Mesendoderm (in vitro differentiated cells): ENCODE results near the gene TCEA3.

Experiments used
- DNase-seq: peaks from one replicate; pipeline ENCODE4 v3.0.0; 2013
- H2AK5ac ChIP-seq: 2 replicates; pipeline ENCODE4 v1.6.1; 2013; ENCODE audit warnings: low read length, inconsistent platforms
- H2BK120ac ChIP-seq: 2 replicates; pipeline ENCODE4 v1.6.1; 2013; ENCODE audit warnings: low read depth, mild to moderate bottlenecking, low read length, moderate library complexity, mixed read lengths
- H2BK15ac ChIP-seq: replicated peaks from 2 replicates; pipeline ENCODE4 v1.6.1; 2013; ENCODE audit warnings: low read depth, mild to moderate bottlenecking, moderate library complexity
- H2BK5ac ChIP-seq: 2 replicates; pipeline ENCODE4 v1.6.1; 2013; ENCODE audit warnings: low read length, inconsistent platforms
- H3K18ac ChIP-seq: 2 replicates; pipeline ENCODE4 v1.6.1; 2013; ENCODE audit warnings: mild to moderate bottlenecking, low read length, mixed read lengths
- H3K23ac ChIP-seq: one replicate; pipeline ENCODE4 v1.6.1; 2013; ENCODE audit warnings: low read length
- H3K27ac ChIP-seq: 2 replicates; pipeline ENCODE4 v1.5.1; 2013; ENCODE audit warnings: low read depth, mild to moderate bottlenecking, inconsistent platforms, low read length, moderate library complexity
- H3K27me3 ChIP-seq: 2 replicates; pipeline ENCODE4 v1.6.1; 2013; ENCODE audit warnings: low read length, control low read depth, mild to moderate bottlenecking, inconsistent platforms; ENCODE audit not compliant: insufficient read depth, poor library complexity
- H3K36me3 ChIP-seq: 2 replicates; pipeline ENCODE4 v1.6.1; 2013; ENCODE audit warnings: low read length, inconsistent platforms; ENCODE audit not compliant: control insufficient read depth, insufficient read depth
- H3K4ac ChIP-seq: one replicate; pipeline ENCODE4 v1.6.1; 2013; ENCODE audit warnings: low read depth, mild to moderate bottlenecking, low read length, moderate library complexity
- H3K4me1 ChIP-seq: 2 replicates; pipeline ENCODE4 v1.6.1; 2013; ENCODE audit warnings: low read depth, low read length, inconsistent platforms; ENCODE audit not compliant: control insufficient read depth
- H3K4me2 ChIP-seq: 2 replicates; pipeline ENCODE4 v1.6.1; 2013; ENCODE audit warnings: low read length
- H3K4me3 ChIP-seq: 2 replicates; pipeline ENCODE4 v1.5.1; 2013; ENCODE audit warnings: mild to moderate bottlenecking, low read length
- H3K56ac ChIP-seq: one replicate; pipeline ENCODE4 v1.6.1; 2013; ENCODE audit warnings: low read length
- H3K79me1 ChIP-seq: 2 replicates; pipeline ENCODE4 v1.6.1; 2013; ENCODE audit warnings: low read length, inconsistent platforms
- H3K79me2 ChIP-seq: 2 replicates; pipeline ENCODE4 v1.6.1; 2013; ENCODE audit warnings: mild to moderate bottlenecking, low read length; ENCODE audit not compliant: control insufficient read depth, insufficient read depth
- H3K9ac ChIP-seq: 2 replicates; pipeline ENCODE4 v1.6.1; 2013; ENCODE audit warnings: low read length, inconsistent platforms
- H4K5ac ChIP-seq: one replicate; pipeline ENCODE4 v1.6.1; 2013; ENCODE audit warnings: low read length
- H4K8ac ChIP-seq: one replicate; pipeline ENCODE4 v1.6.1; 2013; ENCODE audit warnings: low read depth, mild to moderate bottlenecking, control low read depth, low read length, moderate library complexity
- WGBS: extraction: QIAGEN DNeasy Blood & Tissue Kit; methylation state at CpG from one replicate; pipeline ENCODE4 v1.1.7; 2013; ENCODE audit warnings: low lambda C conversion rate, missing lambda C conversion rate; ENCODE audit not compliant: insufficient coverage; ENCODE audit errors: extremely low coverage; 5-methylcytosine and 5-hydroxymethylcytosine counted together

TCEA3 gene

DNA sequence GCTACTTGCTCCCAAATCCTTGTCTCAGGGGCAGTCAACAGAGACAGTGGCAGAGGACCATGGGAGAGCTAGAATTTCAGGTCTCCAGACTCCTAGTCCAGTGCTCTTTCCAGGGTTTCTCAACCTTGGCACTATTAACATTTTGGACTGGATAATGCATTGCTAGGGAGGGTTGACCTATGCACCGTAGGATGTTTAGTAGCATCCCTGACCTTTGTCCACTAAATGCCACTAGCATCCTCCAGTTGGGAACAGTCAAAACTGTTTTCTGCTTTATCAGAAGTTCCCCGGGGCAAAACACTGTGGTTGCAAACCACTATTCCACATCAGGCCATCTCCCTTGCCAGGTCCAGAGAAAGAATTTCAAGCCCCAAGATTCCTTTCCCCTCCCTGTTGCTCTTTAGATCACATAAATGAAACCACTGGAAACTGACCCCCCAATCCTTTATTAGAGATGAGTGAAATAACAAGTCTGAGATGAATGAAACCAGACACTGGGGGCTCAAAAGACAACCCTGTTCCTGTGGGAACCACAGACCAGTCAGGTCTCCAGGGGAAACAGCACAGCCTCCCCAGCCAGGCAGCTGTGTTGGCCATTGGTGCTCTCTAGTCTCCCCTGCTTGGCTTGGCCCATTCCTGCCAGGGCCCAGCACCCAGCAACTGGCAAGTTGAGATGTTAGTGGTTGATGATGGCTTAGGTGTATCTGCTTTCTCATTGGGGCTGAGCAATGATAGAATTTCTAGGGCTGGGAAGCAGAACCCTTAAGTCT is 3.8 kb upstream of the TCEA3 start:
- Histone ChIP-seq H4K5ac (no peak overlapping the region), H3K4me3 (no peak overlapping the region), H3K27ac (no peak overlapping the region), H3K4me2 (no peak overlapping the region), H3K36me3 (peaks cover 7% of the 10 kb centered on the region), H3K23ac (no peak overlapping the region), H3K56ac (no peak overlapping the region), H3K27me3 (peaks cover 4% of the 10 kb centered on the region), H4K8ac (no peak overlapping the region), H3K4ac (no peak overlapping the region), H3K79me2 (no peaks in the 10 kb centered on the region), H2BK5ac (no peak overlapping the region), H2BK15ac (no peak overlapping the region), H3K18ac (no peak overlapping the region), H2BK120ac (no peak overlapping the region), H2AK5ac (no peak overlapping the region), H3K79me1 (no peaks in the 10 kb centered on the region), H3K9ac (no peak overlapping the region), H3K4me1 (no peaks in the 10 kb centered on the region)
- no CpG with 5 or more reads among the region's 2 CpGs for WGBS
- no peak for DNase-seq

DNA sequence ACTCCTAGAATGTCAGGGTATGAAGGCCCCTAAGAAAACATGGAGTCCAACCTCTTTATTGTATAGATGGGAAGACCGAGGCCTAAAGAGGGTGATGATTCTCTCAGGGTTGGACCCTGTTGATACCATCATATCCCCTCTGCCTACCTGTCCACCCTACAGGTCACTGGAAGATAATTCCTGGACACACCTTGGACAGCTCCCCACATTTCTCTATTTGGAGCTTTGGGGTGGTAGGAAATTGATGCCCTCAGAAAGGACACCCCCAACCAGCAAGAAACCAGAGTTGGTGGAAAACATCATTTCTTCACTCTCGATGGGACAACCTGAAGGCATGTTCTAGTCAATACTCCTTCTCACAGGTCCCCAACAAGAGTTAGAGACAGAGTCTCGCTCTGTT is 3.0 kb upstream of the TCEA3 start:
- Histone ChIP-seq H3K4me3 (no peak overlapping the region), H3K79me2 (no peaks in the 10 kb centered on the region), H3K4me2 (no peak overlapping the region), H3K9ac (no peak overlapping the region), H4K8ac (no peak overlapping the region), H2BK15ac (no peak overlapping the region), H3K23ac (no peak overlapping the region), H2AK5ac (no peak overlapping the region), H3K27ac (no peak overlapping the region), H3K4ac (no peak overlapping the region), H3K4me1 (no peaks in the 10 kb centered on the region), H3K36me3 (peaks cover 4% of the 10 kb centered on the region), H3K56ac (no peak overlapping the region), H4K5ac (no peak overlapping the region), H2BK120ac (no peak overlapping the region), H2BK5ac (no peak overlapping the region), H3K18ac (no peak overlapping the region), H3K79me1 (no peaks in the 10 kb centered on the region), H3K27me3 (peaks cover 7% of the 10 kb centered on the region)
- WGBS: no CpG with 5 or more reads among the region's 3 CpGs
- DNase-seq: no peak

DNA sequence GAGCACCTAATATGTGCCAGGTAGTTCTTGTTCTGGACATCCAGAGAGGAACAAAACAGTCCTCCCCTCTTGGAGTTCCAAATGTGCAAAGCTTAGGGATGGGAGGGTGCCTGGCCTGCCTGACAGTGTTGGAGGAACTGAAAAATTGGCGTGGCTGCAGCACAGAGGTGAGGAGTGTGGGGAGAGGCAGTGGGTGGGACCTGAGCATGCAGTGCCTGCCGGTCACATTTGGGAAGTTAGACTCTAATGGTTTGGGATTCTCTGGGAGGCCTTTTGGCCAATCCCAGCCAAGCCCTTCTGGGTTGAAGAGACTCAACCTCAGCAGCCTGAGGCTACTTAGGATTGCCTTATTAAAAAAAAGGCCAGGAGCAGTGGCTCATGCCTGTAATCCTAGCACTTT is 2.3 kb upstream of the TCEA3 start:
- Histone ChIP-seq H3K27ac (no peak overlapping the region), H3K4me3 (no peak overlapping the region), H3K79me2 (no peaks in the 10 kb centered on the region), H2AK5ac (no peak overlapping the region), H2BK15ac (no peak overlapping the region), H4K5ac (no peak overlapping the region), H4K8ac (no peak overlapping the region), H2BK5ac (no peak overlapping the region), H2BK120ac (no peak overlapping the region), H3K9ac (no peak overlapping the region), H3K18ac (no peak overlapping the region), H3K23ac (no peak overlapping the region), H3K27me3 (peaks cover 7% of the 10 kb centered on the region), H3K4me1 (no peaks in the 10 kb centered on the region), H3K56ac (no peak overlapping the region), H3K36me3 (peaks cover 4% of the 10 kb centered on the region), H3K4ac (no peak overlapping the region), H3K4me2 (no peak overlapping the region), H3K79me1 (no peaks in the 10 kb centered on the region)
- no peak for DNase-seq
- no CpG with 5 or more reads among the region's 2 CpGs for WGBS

DNA sequence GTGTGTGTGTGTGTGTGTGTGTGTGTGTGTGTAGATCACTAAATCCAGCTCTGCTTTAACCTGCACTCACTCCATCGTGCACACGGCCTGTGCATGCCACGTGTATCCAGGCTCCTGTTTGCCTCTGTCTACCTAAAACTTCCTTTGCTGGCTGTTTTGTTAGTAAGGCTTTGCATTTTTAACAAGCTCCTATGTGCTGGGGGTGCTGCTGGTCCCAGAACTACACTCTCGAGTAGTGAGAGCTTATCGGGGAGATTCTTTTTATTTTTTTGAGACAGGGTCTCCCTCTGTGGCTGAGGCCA is 596 bp upstream of the TCEA3 start:
- no peak overlapping the region for H3K4me3 ChIP-seq
- H3K27me3 ChIP-seq: peaks cover 14% of the 10 kb centered on the region
- H4K5ac ChIP-seq: no peak overlapping the region
- no peak overlapping the region for H4K8ac ChIP-seq
- no peak overlapping the region for H2BK120ac ChIP-seq
- no peaks in the 10 kb centered on the region for H3K36me3 ChIP-seq
- peak overlapping the region; percentile 46 for H3K9ac ChIP-seq
- no peak overlapping the region for H2AK5ac ChIP-seq
- no peak overlapping the region for H3K18ac ChIP-seq
- H3K4ac ChIP-seq: no peak overlapping the region
- no peak overlapping the region for H3K23ac ChIP-seq
- no peak overlapping the region for H2BK15ac ChIP-seq
- no peak for DNase-seq
- H3K56ac ChIP-seq: peak overlapping the region; percentile 49
- no CpG with 5 or more reads among the region's 5 CpGs for WGBS
- no peak overlapping the region for H2BK5ac ChIP-seq
- no peaks in the 10 kb centered on the region for H3K4me1 ChIP-seq
- no peak overlapping the region for H3K27ac ChIP-seq
- H3K79me1 ChIP-seq: no peaks in the 10 kb centered on the region
- H3K4me2 ChIP-seq: peak overlapping the region; percentile 53
- H3K79me2 ChIP-seq: no peaks in the 10 kb centered on the region

DNA sequence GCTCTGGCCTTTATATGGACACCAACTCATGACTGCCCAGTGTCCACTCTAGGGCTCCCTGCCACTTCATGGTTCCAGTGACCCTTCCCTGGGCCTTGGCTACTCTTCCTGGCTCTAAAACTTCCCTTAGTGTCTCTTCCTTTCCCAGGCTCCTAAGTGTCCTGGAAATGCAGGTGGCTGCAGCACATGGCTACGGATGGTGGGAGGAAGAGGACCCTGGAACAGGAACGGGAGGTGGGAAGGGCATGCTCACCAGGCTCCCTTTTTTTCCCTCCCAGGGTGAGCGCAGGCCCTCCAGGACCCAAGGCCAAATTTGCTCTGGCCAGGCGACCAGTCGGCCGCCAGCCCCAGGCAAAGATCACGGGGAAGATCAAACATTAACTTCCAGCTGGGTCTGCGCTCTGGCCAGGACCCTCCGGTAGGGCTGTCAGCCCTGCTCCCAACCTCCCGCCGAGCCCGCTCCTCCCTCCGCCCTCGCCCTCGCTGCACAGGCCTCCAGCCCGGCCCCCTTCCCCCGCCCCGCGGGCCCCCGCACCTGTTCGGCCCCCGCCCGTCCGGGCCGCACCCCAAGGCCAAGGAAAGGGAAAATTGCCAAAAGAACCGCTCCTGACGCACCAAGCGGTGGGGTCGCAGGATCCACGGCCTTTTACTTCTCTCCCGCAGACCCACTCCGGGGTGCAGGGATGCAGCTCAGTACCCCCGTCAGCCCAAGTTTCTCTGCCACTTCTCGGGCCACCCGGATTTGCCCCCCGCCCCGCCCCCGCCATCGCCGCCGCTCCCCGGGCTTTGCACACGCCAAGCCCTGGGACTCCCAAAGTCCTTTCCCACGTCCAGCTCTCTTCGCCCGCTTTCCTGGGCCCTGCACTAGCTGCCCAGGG is 894 bp downstream of the TCEA3 start:
- Histone ChIP-seq H3K79me1 (no peaks in the 10 kb centered on the region), H2AK5ac (no peak overlapping the region), H3K4me1 (no peaks in the 10 kb centered on the region), H3K4me3 (no peak overlapping the region), H3K23ac (no peak overlapping the region), H2BK15ac (no peak overlapping the region), H3K4me2 (peak overlapping the region; percentile 62), H4K8ac (no peak overlapping the region), H3K56ac (peak overlapping the region; percentile 66), H3K27me3 (peaks cover 16% of the 10 kb centered on the region), H3K27ac (no peak overlapping the region), H3K9ac (peak overlapping the region; percentile 68), H4K5ac (no peak overlapping the region), H3K18ac (no peak overlapping the region), H3K36me3 (no peaks in the 10 kb centered on the region), H2BK5ac (no peak overlapping the region), H2BK120ac (no peak overlapping the region), H3K4ac (no peak overlapping the region), H3K79me2 (no peaks in the 10 kb centered on the region)
- DNase-seq: peak; percentile 44
- no CpG with 5 or more reads among the region's 46 CpGs for WGBS
